ENCODE data around the gene PIGK. TPM values are rescaled to one million over a fixed set of nuclear protein-coding genes. Genes with fewer than 3 reads are reported as not detected.

The PIGK gene
- total and polyA plus RNA-seq, 10 of the 15 experiments (the other 5 are each of a cell fraction or from before 2014, with no cell fraction given), result 9.1 to 27.4 (median 16.9) TPM

GRCh38 chr1:77179632-77180031, 39.6 kb downstream of the PIGK start (continued):
- TF ChIP-seq, protein P1, sequence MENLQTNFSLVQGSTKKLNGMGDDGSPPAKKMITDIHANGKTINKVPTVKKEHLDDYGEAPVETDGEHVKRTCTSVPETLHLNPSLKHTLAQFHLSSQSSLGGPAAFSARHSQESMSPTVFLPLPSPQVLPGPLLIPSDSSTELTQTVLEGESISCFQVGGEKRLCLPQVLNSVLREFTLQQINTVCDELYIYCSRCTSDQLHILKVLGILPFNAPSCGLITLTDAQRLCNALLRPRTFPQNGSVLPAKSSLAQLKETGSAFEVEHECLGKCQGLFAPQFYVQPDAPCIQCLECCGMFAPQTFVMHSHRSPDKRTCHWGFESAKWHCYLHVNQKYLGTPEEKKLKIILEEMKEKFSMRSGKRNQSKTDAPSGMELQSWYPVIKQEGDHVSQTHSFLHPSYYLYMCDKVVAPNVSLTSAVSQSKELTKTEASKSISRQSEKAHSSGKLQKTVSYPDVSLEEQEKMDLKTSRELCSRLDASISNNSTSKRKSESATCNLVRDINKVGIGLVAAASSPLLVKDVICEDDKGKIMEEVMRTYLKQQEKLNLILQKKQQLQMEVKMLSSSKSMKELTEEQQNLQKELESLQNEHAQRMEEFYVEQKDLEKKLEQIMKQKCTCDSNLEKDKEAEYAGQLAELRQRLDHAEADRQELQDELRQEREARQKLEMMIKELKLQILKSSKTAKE (IDR thresholded peaks at IDR 0.05; ENCODE audit: low read depth, poor library complexity, severe bottlenecking), result no peak

DNA sequence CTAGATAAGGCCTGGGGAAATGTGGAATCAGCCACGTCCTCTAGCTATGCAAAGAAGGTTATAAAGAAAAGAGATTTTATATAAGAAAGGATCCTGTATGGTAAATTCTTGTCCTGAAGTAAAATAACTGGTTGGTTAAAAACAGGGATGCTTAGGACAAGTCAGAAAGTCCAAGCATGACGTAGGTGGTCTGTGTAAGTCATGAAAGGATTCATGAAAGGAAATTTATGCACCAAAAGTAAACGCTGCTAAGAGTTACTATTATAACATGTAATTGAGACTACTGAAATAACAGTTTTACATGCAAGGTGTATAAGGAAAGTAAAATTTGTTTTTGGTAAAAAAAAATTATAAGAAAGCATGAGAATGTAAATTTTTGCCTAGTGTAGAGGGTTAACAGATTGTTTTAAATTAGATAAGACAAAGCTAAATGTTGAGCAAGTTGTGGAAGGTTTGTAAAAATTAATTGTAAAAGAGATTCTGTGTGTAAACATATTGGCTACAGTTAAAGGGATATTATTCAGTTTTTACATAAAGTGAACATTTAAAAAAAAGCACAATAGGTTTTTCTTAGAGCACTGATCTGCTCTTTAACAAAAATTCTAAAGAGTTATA, 43.9 kb downstream of the PIGK start:
- TF ChIP-seq, protein P2, sequence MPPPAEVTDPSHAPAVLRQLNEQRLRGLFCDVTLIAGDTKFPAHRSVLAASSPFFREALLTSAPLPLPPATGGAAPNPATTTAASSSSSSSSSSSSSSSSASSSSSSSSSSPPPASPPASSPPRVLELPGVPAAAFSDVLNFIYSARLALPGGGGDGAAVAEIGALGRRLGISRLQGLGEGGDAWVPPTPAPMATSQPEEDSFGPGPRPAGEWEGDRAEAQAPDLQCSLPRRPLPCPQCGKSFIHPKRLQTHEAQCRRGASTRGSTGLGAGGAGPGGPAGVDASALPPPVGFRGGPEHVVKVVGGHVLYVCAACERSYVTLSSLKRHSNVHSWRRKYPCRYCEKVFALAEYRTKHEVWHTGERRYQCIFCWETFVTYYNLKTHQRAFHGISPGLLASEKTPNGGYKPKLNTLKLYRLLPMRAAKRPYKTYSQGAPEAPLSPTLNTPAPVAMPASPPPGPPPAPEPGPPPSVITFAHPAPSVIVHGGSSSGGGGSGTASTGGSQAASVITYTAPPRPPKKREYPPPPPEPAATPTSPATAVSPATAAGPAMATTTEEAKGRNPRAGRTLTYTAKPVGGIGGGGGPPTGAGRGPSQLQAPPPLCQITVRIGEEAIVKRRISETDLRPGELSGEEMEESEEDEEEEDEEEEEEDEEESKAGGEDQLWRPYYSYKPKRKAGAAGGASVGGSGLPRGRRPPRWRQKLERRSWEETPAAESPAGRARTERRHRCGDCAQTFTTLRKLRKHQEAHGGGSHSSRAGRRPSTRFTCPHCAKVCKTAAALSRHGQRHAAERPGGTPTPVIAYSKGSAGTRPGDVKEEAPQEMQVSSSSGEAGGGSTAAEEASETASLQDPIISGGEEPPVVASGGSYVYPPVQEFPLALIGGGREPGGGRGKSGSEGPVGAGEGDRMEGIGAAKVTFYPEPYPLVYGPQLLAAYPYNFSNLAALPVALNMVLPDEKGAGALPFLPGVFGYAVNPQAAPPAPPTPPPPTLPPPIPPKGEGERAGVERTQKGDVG (CRISPR knock-in tag; IDR thresholded peaks at IDR 0.05), result no peak
- ChIA-PET RAD21 (ENCODE audit: unreplicated experiment) (no interaction called here), SMC1A (ENCODE audit: uncharacterized antibody, unreplicated experiment) (interaction anchor here (1.3 to 1.5 kb wide), 2 partner anchors 11 to 22 kb away, joined by 3 to 5 read pairs; no protein-coding TSS in a partner anchor), CTCF (no interaction called here), POLR2A (no interaction called here)
- Histone ChIP-seq H3K9ac (ENCODE audit: control insufficient read depth, insufficient read depth, low read length) (no peak overlapping the region), H4K20me1 (ENCODE audit: control insufficient read depth, insufficient read depth) (no peaks in the 10 kb centered on the region), H3K79me2 (ENCODE audit: control insufficient read depth, insufficient read depth, low read length) (no peaks in the 10 kb centered on the region), H2AFZ (ENCODE audit: control insufficient read depth, low read depth, low read length) (no peak overlapping the region), H3K4me2 (ENCODE audit: control insufficient read depth, insufficient read depth) (no peak overlapping the region), H3K4me1 (ENCODE audit: control insufficient read depth, insufficient read depth, low read length) (no peaks in the 10 kb centered on the region), H3K4me3 (no peak overlapping the region), H3K9me3 (replicated peaks; ENCODE audit: control insufficient read depth, insufficient read depth, low read length) (no peaks in the 10 kb centered on the region; the same call in 1 of the 3 replicates), H3K27me3 (replicated peaks in 1 of 2; ENCODE audit: control insufficient read depth in 2 of 2, insufficient read depth in 2 of 2, low read length in 1 of 2) (no peaks in the 10 kb centered on the region), H3K27ac (ENCODE audit: control insufficient read depth, insufficient read depth) (no peak overlapping the region), H3K36me3 (ENCODE audit: control insufficient read depth in 2 of 2, insufficient read depth in 2 of 2, low read length in 1 of 2) (no peaks in the 10 kb centered on the region)
- DNase-seq (ENCODE audit: low read depth, low spot score) (no peak), FAIRE-seq (no peak), ATAC-seq (no peak)
- in situ Hi-C loops (cut with MboI), result no loop called here
- no TSS peak for BruUV-seq (replicated peaks)
- 83% methylated on average over 3 of the region's 3 CpGs for WGBS (ENCODE audit: insufficient coverage, insufficient replicate concordance, low lambda C conversion rate, missing lambda C conversion rate)
- intact Hi-C loops (cut with micrococcal nuclease; ENCODE audit: unreplicated experiment), result no loop called here

All from GM12878 (cell line).